GM19372 (cell line): Measurements from ENCODE around the gene SATB1.
"Not testable (repeated sequence)": the region's sequence is repeated elsewhere in the genome, so short reads cannot be mapped to it uniquely, and the experiment has no call there.

Experiments used
- ATAC-seq: cut with Tn5 transposase; IDR thresholded peaks from one replicate; pipeline ENCODE4 v1.9.1; 2021; ENCODE audit warnings: mild to moderate bottlenecking, low read depth, moderate library complexity; ENCODE audit not compliant: unreplicated experiment

The SATB1 gene

DNA sequence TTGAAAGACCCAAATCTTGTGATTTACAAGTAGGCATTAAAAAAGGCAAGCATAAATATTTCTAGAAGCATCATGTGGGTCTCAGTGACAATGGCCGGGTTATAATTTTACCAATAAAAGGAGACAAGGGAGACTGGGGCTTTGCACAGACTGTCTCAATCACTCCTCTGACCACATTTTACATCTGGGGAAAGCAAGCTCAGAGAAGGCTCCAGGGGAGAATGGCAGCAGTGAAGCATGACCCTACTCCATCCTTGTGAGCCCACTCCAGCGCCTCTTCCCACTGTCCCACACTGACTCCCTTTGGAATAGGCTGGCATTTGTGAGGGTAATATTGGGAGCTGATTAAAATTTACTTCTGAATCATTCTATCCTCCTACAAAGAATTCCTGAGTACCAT, 61.8 kb downstream of the SATB1 start:
- ATAC-seq, result no peak

DNA sequence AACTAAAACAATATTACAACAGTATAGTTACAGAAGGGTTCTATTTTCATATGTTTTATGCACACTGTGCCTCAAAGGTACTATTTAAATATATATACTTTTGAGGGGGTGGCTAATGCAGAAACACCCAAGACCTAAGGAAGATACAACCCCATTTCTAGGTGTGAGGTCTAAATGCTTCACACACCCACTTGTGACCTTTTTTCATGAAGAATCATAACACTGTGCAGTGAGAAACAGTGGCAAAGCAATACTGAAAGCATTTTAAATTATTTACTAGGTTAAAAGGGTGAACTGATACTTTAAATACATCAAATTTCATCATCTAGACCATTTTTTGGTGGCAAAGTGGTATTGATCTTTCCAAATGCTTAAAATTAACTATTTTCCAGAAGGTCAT, 67.4 kb downstream of the SATB1 start:
- no peak for ATAC-seq

DNA sequence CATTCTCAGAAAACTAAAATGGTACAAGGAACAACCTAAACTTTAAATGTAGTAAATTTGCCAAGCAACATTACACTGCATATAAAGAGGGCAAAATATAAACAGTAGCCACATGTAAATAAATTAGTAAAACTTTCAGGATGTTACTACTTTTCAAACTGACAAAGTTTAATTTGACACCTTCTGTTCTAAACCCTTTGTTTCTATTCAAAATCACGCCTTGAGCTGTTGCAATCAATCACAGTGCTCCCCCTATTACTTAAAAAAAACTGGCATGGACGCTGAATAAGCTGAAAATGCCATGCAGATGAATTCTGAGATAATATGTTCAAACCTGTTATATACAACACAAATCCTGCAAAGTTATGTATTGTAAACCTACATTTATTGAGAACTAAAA, 69.3 kb downstream of the SATB1 start:
- no peak for ATAC-seq

DNA sequence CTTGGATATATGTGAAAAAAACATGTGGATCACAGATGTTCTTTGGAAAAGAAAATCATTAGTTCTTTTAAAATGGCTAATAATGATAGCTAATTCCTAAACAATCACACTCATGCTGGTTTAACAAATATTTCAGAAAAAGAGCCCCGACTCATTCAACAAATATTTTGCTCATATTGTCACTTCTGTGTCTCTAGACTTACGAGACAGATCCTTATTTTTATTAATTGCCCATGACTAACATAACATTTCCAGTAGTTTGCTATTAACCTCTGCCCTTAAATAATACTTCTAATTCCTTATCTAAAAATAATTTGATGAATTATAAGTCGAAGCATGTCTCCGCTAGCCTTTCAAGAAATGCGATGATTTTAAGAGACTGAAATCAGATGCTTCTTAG, 70.4 kb downstream of the SATB1 start:
- no peak for ATAC-seq

DNA sequence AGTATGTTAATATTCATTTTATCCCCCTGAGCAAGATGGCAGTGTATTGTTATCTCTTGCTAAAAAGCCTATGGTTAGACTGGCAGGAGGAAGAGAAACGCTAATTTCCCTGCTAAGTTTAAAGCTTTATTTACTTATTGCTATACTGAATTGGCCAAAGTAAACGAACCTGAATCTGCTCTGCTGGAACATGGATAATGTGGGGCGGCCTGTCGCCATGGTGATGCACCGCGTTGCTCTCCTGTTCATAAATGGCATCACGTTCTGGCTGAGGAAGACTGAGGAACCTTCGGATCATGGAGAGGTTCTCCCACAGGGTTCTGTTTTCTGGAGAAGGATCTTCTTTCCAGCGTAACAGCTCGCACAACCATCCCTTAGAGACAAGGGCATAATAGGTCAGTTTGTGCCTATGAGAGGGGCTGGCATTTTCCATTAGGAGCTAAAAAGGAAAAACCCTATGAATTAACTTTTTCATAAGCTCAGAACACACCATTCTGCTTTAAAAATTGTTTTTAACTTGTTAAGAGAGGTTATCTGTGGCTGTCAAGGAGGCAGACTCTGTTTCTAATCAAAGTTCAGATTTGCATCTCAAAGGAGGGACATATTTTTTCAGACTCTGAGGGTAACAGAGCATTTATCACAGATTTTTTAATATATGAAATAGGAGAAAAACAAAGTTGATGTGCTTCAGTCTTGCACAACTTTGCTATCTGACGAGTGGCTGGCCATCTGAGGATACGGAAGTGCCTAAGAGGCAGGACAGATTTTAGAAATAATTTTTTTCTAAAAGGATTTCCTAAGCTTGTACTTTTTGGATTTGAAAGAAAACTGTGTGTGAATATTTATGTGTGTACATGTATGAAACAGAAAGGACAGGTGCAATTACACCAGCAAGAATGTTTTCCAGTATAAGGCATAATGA, 73.1 kb downstream of the SATB1 start:
- ATAC-seq, result no peak

DNA sequence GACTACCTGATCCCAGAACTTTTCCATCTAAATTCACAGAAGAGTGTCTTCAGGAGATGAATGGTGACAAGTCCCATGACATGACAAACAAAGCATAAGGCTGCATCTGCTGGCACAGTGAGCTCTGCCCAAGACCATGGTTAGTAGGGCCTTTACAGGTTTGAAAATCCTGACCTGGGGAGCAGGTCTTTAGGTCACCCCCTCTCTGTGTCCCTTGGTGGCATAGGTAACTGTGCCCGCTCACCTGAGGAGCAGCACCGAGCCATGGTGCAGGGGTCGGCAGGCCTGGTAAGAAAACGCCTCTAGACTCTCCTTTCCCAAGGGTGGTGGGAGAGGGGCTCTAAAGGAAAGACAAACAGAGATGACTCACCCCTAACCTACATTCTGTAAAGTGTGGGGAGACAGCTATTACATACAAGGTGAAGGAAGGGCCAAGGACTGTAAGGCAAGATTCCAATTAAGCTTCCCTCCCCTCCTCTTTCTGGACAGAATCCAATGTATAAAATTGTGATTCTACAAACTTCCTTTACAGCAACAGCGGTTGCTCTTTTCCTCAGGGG, 74.0 kb downstream of the SATB1 start:
- ATAC-seq, result no peak

DNA sequence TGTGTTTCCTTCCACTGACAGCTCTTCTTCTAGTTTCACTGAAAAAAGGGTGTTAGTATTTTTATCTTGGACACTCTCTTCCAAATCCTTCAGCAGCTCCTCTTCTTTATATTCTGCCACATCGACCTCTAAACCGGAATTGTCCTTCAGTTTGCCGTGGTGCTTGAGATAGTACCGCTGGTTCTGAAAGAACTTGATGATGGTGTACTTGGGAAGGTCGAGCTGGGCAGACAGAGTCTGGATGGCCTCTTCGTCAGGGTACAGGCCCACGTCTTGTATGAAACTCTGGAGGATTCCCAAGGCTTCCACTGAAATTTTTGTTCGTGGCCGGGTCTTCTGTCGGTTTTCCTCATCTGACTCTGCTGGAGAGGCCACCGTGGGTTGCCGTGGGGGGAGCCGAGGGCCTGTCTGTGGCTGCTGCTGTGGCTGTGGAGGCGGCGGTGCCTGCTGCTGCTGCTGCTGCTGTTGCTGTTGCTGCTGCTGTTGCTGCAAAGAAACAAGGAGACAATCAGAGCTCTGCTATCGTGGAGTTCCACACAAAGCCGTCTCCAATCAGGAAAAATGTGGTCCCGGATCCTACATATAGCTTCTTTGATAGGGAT, 75.8 kb downstream of the SATB1 start:
- no peak for ATAC-seq

DNA sequence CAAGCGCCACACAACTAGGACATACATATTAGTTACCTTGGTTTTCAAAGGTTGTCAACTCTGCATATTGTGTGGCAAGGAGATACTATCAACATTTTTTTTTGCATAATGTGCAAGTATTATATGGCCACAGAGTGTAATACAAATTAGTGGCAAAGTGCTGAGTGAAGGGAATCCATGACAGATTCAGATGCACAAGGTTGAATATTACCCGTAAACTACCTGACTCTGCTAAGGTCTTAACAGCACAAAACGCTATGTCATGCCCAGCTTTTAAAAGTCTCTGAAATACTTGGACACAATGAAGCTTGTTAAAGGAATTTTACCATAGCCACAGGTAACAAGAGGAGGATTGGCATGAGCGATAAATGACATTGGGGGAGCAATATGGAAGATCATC, 79.0 kb downstream of the SATB1 start:
- ATAC-seq, result no peak

DNA sequence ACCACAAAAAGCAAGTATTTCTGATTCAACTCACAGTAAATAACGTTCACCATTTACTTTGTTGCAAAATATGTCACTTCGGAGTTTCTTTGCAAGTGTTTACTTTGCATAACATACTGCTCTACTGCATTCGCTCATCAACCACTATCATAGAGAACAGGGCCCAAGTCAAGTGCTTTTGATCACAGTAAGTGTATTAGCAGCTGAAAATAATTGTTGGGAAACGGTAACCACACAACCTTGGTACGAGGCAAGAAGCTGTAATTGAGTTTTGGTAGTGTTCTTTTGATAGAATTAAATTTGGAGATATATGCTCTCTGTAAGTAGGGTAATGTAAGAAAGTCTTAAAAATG, 80.1 kb downstream of the SATB1 start:
- no peak for ATAC-seq

DNA sequence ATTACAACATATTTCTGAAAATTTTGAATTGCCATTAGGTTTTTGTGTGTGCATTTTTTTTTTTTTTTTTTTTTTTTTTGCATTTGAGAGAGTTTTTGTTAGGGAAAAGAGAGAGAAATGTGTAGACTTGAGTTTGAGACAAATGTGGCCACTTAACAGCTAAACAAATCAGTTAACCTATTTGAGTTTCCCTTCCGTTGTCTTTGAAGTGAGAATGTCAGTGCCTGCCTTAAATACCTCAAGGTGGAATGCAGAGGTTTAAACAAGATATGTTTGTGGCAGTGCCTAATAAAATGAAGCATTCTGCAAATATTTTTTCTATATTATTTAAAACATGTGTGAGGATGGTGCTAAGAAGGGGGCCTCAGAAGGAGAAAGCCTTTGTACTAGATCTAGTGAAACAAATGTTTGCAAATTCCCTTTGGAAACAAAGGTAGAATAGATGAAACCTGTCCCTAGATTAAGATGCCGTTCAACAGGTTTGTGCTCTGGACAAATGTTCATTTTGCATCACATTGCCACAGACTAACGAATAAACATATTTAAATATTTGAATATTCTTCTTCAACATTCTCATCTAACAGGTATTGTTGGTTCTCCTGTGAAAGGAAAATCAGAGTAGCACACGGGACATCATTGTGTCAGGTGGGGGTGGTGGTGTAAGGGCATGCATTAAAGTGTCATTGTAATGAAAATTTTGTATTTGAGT, 80.7 kb downstream of the SATB1 start:
- ATAC-seq, result no peak

DNA sequence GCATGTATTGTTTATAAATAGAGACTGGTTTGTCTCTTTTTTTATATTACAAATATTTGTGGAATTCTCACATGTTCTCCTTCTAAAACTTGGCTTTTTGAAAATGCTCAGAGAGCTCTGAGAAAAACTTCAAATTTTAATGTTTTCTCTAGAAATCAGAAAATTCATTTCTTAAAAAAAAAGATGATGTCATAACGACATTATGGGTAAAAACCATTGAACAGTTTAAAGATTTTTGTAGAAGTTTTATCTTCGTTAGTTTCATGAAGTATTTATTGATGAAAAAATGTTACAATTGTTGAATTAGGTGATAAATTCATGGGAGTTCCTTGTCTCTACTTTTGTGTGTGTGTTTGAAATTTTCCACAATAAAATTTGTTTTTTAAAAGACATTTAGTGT, 81.3 kb downstream of the SATB1 start:
- no peak for ATAC-seq

DNA sequence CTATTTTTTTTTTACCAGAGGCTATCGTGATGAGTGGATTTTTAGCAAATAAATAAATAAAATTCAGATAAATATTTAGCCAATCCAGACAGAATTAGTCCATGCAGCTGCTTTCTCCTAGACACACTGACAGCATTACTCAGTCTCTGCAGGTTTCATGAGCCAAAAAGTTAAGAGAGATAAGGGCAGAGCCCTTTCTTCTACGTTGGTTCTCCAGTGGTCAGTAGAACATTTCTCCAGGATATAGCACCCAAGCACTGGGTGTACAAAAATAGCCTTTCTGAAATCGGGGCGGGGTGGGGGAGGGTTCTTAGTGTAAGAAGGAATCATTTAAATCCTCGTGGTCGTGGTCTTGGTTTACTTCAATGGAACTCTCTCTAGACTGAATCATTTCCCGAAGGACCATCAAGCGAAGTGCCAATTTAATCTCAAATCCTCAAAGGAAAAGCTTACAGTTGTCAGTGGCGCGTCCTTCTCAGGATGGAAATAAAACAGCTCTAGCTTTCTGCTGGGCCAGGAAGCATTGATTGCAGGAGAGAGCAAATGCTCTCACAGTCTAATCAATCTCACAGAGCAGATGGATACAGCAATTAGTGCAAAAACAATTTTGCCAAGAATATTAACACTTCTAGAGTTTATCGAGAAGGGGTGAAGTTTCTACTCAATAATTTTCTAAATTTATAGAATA, 86.2 kb downstream of the SATB1 start:
- ATAC-seq, result no peak

DNA sequence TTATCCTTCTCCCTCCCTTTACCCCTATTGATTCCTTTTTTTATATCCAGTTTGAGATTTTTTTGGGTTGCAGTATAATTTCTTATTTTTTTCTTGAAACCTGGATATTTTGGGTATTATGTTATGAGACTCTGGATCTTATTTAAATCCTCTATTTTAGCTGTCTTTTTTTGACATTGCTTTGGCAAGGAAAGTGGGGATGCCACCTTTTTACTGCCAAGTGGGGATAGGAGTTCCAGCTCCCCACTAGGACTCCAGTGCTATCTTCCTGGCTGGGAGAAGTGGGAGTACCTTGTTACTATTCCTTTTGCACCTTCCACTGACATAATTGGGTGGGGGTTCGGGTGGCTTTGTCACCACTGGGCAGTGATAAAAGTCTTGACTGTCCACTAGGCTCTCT, 87.9 kb downstream of the SATB1 start:
- no peak for ATAC-seq

DNA sequence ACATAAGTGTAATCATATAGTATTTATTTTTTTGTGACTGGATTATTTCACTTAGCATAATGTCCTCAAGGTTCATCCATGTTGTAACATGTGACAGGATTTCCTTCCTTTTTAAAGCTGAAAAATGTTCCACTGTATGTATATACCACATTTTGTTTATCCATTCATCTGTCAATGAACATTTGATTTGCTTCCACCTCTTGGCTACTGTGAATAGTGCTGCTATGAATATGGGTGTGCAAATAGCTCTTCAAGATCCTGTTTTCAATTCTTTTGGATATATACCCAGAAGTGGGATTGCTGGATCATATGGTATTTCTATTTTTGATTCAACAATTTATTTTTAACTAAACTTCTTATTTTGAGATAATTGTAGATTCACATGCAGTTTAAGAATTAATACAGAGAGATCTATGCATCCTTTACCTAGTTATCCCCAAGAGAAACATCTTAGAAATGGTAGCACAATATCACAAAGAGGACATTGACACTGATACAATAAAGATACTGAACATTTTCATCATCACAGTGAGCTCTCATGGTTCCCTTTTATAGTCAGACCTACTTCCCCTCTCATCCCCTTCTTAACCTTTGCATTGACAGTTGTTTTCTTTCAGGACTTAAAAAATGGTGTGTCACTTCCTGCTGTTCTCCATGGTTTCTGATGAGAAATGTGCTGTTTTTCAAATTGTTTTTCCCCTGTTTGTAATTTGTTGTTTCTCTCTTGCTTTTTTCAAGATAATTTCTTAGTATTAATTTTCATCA, 90.1 kb downstream of the SATB1 start:
- ATAC-seq, result no peak

DNA sequence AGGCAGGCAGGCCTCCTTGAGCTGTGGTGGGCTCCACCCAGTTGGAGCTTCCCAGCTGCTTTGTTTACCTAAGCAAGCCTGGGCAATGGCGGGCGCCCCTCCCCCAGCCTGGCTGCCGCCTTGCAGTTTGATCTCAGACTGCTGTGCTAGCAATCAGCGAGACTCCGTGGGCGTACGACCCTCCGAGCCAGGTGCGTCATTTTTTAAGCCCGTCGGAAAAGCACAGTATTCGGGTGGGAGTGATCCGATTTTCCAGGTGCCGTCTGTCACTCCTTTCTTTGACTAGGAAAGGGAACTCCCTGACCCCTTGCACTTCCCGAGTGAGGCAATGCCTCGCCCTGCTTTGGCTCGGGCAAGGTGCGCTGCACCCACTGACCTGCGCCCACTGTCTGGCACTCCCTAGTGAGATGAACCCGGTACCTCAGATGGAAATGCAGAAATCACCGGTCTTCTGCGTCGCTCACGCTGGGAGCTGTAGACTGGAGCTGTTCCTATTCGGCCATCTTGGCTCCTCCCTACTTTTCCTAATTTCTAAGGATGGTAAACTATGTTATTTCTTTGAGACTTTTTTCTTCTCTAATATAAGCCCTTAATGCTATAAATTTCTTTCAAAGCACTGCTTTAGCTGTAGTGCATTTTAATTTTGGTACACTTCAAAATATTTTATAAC, 94.2 kb downstream of the SATB1 start:
- not testable (repeated sequence) for ATAC-seq

DNA sequence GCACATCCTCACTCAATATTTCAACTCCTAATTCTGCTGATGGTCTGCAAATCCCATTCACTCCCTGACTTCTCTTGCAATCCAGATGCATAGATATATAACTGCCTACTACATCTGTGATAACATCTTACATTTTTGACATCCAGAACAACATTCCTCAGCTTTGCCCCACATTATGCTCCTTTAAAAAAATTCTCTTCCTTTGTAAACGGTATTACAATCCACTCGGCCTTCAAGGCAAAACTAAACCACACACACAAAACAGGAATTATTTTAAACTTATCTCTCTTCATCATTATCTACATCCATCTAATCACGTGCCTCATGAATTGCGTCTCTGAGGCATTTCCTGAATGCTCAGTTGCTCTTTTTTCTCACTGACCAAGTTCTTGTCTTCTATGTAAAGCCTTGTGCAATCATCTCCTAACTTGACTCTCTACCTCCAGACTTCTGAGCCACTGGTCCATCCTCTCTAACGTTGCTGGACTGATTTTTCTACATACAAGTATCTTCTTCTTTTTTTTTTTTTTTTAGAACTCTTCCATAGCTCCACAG, 117.0 kb downstream of the SATB1 start:
- no peak for ATAC-seq

DNA sequence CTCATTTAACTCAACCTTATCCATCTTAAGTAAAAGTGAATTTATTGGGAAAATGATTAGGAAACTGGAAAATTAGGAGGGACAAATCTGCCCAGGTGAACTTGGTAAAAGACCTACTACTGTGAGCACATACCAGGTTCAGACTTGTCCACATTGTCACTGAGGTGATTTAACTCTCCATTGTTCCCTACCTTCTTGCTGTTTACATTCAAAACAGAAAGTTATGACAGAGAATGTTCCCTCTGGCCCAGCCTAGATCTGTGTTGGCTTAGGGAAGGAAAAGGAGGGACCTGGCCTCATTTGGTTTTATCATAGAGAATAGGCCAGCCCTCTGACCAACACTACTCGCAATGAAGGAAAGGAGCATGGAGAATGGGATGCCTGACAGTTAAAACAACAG, 117.6 kb downstream of the SATB1 start:
- no peak for ATAC-seq

DNA sequence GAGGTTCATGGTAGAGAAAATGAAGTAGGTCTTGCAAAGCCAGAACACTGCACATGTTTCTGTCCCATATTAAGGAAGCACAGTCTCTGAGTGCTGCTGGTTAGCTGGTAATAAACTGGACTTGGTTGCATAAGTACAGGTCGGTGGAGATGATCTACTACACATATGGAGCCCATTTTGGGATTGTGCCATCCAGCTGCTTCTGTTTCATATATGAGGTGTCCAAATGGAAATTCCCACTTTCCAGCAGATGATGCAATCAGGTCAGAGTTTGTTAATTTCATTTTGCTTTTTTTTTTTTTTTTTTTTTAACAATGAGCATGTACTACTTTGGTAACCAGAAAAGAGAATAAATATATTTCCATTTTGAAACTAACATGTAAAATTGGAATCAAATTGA, 122.6 kb downstream of the SATB1 start:
- no peak for ATAC-seq

DNA sequence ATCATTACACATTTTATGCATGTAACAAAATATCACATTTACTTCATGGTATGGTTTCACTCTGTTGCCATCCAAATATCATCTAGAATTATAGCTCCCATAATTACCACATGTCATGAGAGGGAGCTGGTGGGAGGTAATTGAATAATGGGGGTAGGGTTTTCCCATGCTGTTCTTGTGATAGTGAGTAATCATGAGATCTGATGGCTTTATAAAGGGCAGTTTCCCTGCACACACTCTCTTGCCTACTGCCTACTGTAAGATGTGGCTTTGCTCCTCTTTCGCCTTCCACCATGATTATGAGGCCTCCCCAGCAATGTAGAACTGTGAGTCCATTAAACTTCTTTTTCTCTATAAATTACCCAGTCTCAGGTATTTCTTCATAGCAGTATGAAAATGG, 123.4 kb downstream of the SATB1 start:
- ATAC-seq, result no peak
